KMS-11 (cell line): ENCODE results near the gene PLD3.

Source experiments
- H2AFZ ChIP-seq: fragments of 200-600 bp; sonication (generic); 2 replicates; pipeline ENCODE4 v1.6.1; 2016; ENCODE audit warnings: antibody characterized with exemption, mixed run types, low read depth
- H3K27ac ChIP-seq: fragments of 200-600 bp; sonication (generic); 2 replicates; pipeline ENCODE4 v1.6.1; 2016; ENCODE audit warnings: mild to moderate bottlenecking, mixed run types
- H3K27me3 ChIP-seq: fragments of 200-600 bp; sonication (generic); 2 replicates; pipeline ENCODE4 v1.6.1; 2017; ENCODE audit warnings: mild to moderate bottlenecking, low read depth, mixed run types, moderate library complexity; ENCODE audit not compliant: insufficient read depth
- H3K36me3 ChIP-seq: fragments of 200-600 bp; sonication (generic); 2 replicates; pipeline ENCODE4 v1.6.1; 2017; ENCODE audit warnings: mild to moderate bottlenecking, mixed run types; ENCODE audit not compliant: insufficient read depth
- H3K4me1 ChIP-seq: fragments of 200-600 bp; sonication (generic); 2 replicates; pipeline ENCODE4 v1.6.1; 2016; ENCODE audit warnings: mild to moderate bottlenecking, low read depth, mixed run types; ENCODE audit not compliant: poor library complexity, severe bottlenecking
- H3K4me2 ChIP-seq: fragments of 200-600 bp; sonication (generic); 2 replicates; pipeline ENCODE4 v1.7.0; 2016; ENCODE audit warnings: mild to moderate bottlenecking, mixed run types
- H3K4me3 ChIP-seq: fragments of 200-600 bp; sonication (generic); IDR thresholded peaks from 2 replicates; pipeline ENCODE4 v1.6.1; 2017; ENCODE audit warnings: low read depth, low read length, mixed read lengths; ENCODE audit not compliant: insufficient read depth
- H3K79me2 ChIP-seq: fragments of 200-600 bp; sonication (generic); 2 replicates; pipeline ENCODE4 v1.6.1; 2016; ENCODE audit warnings: low read depth, mixed run types; ENCODE audit not compliant: insufficient read depth
- H3K9ac ChIP-seq: fragments of 200-600 bp; sonication (generic); 2 replicates; pipeline ENCODE4 v1.6.1; 2016; ENCODE audit warnings: mild to moderate bottlenecking, mixed run types
- H4K20me1 ChIP-seq: fragments of 200-600 bp; sonication (generic); 2 replicates; pipeline ENCODE4 v1.6.1; 2016; ENCODE audit warnings: mild to moderate bottlenecking, mixed run types; ENCODE audit not compliant: insufficient read depth
- TF ChIP-seq, protein P1 (sequence below): fragments of 200-600 bp; sonication (generic); conservative IDR thresholded peaks from 2 replicates; pipeline ENCODE4 v1.6.1; 2017; ENCODE audit warnings: low read depth, mild to moderate bottlenecking, antibody characterized with exemption, low read length, moderate library complexity, mixed read lengths

Gene PLD3

DNA sequence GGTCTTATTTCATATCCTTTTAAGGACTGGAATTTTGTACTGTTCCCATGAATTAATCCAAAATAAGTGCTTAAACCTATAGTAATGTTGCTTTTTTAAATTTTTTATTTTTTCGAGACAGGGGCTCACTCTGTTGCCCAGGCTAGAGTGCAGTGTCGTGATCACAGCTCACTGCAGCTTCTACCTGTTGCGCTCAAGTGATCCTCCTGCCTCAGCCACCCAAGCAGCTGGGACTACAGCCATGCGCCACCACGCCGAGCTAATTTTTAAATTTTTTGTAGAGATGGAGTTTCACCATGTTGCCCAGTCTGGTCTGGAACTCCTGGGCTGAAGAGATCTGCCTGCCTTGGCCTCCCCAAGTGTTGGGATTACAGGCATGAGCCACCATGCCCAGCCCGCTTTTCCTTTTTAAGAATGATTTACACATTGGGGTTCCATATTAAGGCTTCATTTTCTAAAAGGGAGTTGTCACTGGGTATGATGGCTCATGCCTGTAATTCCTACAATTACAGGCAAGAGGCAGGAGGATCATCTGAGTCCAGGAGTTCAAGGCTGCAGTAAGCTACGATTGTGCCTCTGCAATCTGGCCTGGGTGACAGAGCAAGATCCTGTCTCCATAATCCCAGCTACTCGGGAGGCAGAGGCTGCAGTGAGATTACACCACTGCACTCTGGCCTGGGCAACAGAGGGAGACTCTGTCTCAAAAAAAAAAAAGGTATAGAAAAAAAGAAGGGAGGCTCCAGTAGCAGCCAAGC is 35.1 kb upstream of the PLD3 start:
- no peak overlapping the region for H3K27ac ChIP-seq
- TF ChIP-seq, protein P1, sequence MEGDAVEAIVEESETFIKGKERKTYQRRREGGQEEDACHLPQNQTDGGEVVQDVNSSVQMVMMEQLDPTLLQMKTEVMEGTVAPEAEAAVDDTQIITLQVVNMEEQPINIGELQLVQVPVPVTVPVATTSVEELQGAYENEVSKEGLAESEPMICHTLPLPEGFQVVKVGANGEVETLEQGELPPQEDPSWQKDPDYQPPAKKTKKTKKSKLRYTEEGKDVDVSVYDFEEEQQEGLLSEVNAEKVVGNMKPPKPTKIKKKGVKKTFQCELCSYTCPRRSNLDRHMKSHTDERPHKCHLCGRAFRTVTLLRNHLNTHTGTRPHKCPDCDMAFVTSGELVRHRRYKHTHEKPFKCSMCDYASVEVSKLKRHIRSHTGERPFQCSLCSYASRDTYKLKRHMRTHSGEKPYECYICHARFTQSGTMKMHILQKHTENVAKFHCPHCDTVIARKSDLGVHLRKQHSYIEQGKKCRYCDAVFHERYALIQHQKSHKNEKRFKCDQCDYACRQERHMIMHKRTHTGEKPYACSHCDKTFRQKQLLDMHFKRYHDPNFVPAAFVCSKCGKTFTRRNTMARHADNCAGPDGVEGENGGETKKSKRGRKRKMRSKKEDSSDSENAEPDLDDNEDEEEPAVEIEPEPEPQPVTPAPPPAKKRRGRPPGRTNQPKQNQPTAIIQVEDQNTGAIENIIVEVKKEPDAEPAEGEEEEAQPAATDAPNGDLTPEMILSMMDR: no peak
- no peaks in the 10 kb centered on the region for H3K27me3 ChIP-seq
- no peak overlapping the region for H3K9ac ChIP-seq
- H4K20me1 ChIP-seq: no peaks in the 10 kb centered on the region
- H3K4me2 ChIP-seq: no peak overlapping the region
- H3K4me3 ChIP-seq: no peak overlapping the region
- no peaks in the 10 kb centered on the region for H3K79me2 ChIP-seq
- H3K36me3 ChIP-seq: no peaks in the 10 kb centered on the region
- H3K4me1 ChIP-seq: peaks cover 8% of the 10 kb centered on the region
- H2AFZ ChIP-seq: no peak overlapping the region

DNA sequence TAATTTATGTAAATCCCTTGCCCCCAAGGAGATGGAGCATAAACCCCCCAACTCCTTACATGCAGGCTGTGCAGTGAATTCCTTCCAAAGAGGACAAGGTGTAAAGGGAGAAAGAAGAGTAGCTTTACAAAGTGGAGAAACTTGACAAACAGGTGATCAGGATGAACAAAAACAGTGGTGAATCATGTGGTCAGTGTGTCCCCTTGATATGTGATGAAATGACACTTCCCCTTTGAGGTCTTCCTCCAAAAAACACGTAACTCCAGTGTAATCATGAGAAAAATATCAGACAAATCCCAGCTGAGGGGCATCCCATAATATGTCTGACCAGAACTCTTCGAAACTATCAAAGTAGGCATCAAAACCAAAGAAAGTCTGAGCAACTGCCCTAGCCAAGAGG is 33.8 kb upstream of the PLD3 start:
- no peak overlapping the region for H3K27ac ChIP-seq
- H3K9ac ChIP-seq: no peak overlapping the region
- no peak overlapping the region for H3K4me3 ChIP-seq
- H3K4me1 ChIP-seq: peaks cover 8% of the 10 kb centered on the region
- H3K4me2 ChIP-seq: no peak overlapping the region
- no peaks in the 10 kb centered on the region for H3K36me3 ChIP-seq
- H2AFZ ChIP-seq: no peak overlapping the region
- no peaks in the 10 kb centered on the region for H4K20me1 ChIP-seq
- H3K79me2 ChIP-seq: no peaks in the 10 kb centered on the region
- no peaks in the 10 kb centered on the region for H3K27me3 ChIP-seq
- TF ChIP-seq, protein P1: no peak

DNA sequence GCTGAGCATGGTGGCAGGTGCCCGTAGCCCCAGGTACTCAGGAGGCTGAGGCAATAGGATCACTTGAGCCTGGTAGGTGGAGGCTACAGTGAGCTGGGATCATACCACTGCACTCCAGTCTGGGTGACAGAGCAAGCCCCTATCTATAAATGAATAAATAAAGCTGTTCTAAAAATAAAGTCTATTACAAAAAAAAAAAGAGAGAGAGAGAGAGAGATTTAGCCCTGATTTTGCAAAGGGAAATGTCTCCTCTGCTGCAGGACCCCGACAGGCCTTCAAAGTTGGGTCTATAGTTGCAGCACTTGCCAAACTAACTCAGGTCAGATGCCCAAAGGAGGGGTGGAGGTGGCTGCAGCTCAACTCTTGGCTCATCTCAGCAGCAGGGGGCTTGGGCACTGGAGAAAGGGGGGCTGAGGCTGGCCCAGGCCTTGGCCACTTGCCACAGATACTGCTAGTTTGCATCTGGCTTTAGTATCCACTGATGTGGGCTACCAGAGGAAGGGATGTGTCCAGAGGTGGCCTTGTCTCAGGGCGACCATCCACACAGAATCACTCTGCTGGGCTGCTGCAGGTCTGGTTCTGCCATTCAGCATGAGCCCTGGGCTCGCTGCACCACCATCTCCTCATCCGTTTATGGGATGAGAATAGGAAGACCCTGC is 32.6 kb upstream of the PLD3 start:
- H3K79me2 ChIP-seq: no peaks in the 10 kb centered on the region
- H3K27me3 ChIP-seq: no peaks in the 10 kb centered on the region
- no peak overlapping the region for H3K9ac ChIP-seq
- H2AFZ ChIP-seq: no peak overlapping the region
- H3K4me2 ChIP-seq: no peak overlapping the region
- TF ChIP-seq, protein P1: no peak
- peaks cover 8% of the 10 kb centered on the region for H3K4me1 ChIP-seq
- H3K36me3 ChIP-seq: no peaks in the 10 kb centered on the region
- no peak overlapping the region for H3K27ac ChIP-seq
- no peak overlapping the region for H3K4me3 ChIP-seq
- no peaks in the 10 kb centered on the region for H4K20me1 ChIP-seq

DNA sequence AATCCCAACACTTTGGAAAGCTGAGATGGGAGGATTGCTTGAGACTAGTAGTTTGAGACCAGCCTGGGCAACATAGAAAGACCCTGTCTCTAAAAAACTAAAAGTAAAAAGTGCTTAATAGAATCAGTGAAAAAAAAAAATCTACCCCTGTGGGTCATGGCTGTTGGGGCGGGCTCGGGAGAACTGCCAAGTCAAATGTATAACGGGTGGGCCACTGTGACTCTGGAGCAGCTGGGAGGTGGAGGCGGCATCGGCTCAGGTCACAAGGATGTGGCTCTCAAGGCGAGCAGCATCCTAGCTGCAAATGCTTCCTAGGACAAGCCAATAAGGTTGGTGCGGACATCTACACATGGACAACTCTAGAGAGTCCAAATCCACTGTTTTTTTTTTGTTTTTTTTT is 31.2 kb upstream of the PLD3 start:
- Histone ChIP-seq H3K4me2 (no peak overlapping the region), H3K4me3 (no peak overlapping the region), H4K20me1 (no peaks in the 10 kb centered on the region), H3K4me1 (peaks cover 8% of the 10 kb centered on the region), H3K27me3 (no peaks in the 10 kb centered on the region), H3K9ac (no peak overlapping the region), H2AFZ (no peak overlapping the region), H3K27ac (no peak overlapping the region), H3K36me3 (peaks cover 6% of the 10 kb centered on the region; the same call in 1 of the 2 replicates), H3K79me2 (no peaks in the 10 kb centered on the region)
- TF ChIP-seq, protein P1: no peak
